ENCODE measurements around the gene ST8SIA6.
A peak's percentile ranks its signal among the peaks of the same experiment; 100 is the strongest.
"Not testable (repeated sequence)": the region's sequence is repeated elsewhere in the genome, so short reads cannot be mapped to it uniquely, and the experiment has no call there.

The ST8SIA6 gene, protein sequence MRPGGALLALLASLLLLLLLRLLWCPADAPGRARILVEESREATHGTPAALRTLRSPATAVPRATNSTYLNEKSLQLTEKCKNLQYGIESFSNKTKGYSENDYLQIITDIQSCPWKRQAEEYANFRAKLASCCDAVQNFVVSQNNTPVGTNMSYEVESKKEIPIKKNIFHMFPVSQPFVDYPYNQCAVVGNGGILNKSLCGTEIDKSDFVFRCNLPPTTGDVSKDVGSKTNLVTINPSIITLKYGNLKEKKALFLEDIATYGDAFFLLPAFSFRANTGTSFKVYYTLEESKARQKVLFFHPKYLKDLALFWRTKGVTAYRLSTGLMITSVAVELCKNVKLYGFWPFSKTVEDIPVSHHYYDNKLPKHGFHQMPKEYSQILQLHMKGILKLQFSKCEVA

GRCh38 chr10:17454161-17455014 lies at the start of gene ST8SIA6:
Gene ST8SIA6 (minus strand): TSS chr10:17454595. CDS start chr10:17454255, 340 bp downstream.
- Mint-ChIP-seq H3K4me1 (ENCODE audit: low read depth) (peaks cover 19% of the 10 kb centered on the region), H3K9me3 (ENCODE audit: low read depth) (peaks cover 3% of the 10 kb centered on the region), H3K27me3 (peaks cover 13% of the 10 kb centered on the region), H3K36me3 (peaks cover 2% of the 10 kb centered on the region), H3K4me3 (peak within 1 kb of the TSS; percentile 85), H3K27ac (no peak within 1 kb of the TSS)

GRCh38 chr10:17503795-17504194 lies 49.4 kb upstream of the ST8SIA6 start:
- no peaks in the 10 kb centered on the region for H3K9me3 Mint-ChIP-seq (ENCODE audit: low read depth)
- no peak overlapping the region for H3K27ac Mint-ChIP-seq
- no peaks in the 10 kb centered on the region for H3K36me3 Mint-ChIP-seq
- no peak overlapping the region for H3K4me3 Mint-ChIP-seq
- H3K4me1 Mint-ChIP-seq (ENCODE audit: low read depth): peaks cover 10% of the 10 kb centered on the region
- H3K27me3 Mint-ChIP-seq: peaks cover 3% of the 10 kb centered on the region

GRCh38 chr10:17502814-17503213 lies 48.4 kb upstream of the ST8SIA6 start:
- Mint-ChIP-seq H3K27ac (no peak overlapping the region), H3K9me3 (ENCODE audit: low read depth) (no peaks in the 10 kb centered on the region), H3K4me3 (no peak overlapping the region), H3K36me3 (no peaks in the 10 kb centered on the region), H3K4me1 (ENCODE audit: low read depth) (peaks cover 10% of the 10 kb centered on the region), H3K27me3 (peaks cover 3% of the 10 kb centered on the region)

GRCh38 chr10:17499014-17499413 lies 44.6 kb upstream of the ST8SIA6 start:
- H3K4me1 Mint-ChIP-seq (ENCODE audit: low read depth); H3K27me3 Mint-ChIP-seq; H3K36me3 Mint-ChIP-seq; H3K9me3 Mint-ChIP-seq (ENCODE audit: low read depth); H3K4me3 Mint-ChIP-seq; H3K27ac Mint-ChIP-seq: not testable (repeated sequence)

DNA sequence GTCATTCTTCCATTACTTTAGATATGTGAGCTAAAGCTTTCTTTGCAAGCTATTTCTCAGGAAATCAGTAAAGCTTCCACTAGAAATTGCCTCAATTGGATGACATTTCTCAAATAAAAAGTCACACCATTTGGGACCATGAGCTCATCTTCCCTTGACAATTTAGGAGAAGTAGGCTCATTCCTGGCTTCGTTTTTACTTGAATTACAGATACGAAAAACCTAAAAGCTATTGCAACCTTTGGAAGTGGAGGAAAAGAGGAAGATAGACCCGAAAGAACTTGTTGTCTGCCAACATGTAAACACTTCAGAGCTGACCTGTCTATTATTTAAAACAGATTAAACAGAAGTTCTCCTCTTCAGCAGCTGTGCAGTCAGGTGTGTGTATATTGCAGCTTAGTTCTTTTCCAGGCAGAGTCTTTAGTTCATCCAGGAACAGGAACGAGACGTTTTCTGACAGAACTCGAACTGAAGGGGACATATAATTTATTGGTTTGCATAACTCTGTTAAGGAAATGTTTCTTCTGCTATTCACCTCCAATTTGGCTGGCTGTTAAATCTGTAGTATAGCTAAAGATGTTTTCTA lies 43.1 kb upstream of the ST8SIA6 start:
- H3K4me1 Mint-ChIP-seq (ENCODE audit: low read depth): no peaks in the 10 kb centered on the region
- no peaks in the 10 kb centered on the region for H3K9me3 Mint-ChIP-seq (ENCODE audit: low read depth)

GRCh38 chr10:17494626-17495260 lies 40.3 kb upstream of the ST8SIA6 start:
- Mint-ChIP-seq H3K4me1 (ENCODE audit: low read depth) (no peaks in the 10 kb centered on the region), H3K36me3 (no peaks in the 10 kb centered on the region), H3K27ac (no peak overlapping the region), H3K4me3 (no peak overlapping the region), H3K9me3 (ENCODE audit: low read depth) (no peaks in the 10 kb centered on the region), H3K27me3 (peaks cover 3% of the 10 kb centered on the region)

More for the DNA sequence above, 43.1 kb upstream of the ST8SIA6 start:
- H3K36me3 Mint-ChIP-seq: no peaks in the 10 kb centered on the region
- H3K27me3 Mint-ChIP-seq: peaks cover 6% of the 10 kb centered on the region
- no peak overlapping the region for H3K4me3 Mint-ChIP-seq
- H3K27ac Mint-ChIP-seq: no peak overlapping the region

- Mint-ChIP-seq H3K36me3 (no peaks in the 10 kb centered on the region), H3K4me3 (no peak overlapping the region), H3K27me3 (peaks cover 3% of the 10 kb centered on the region), H3K4me1 (ENCODE audit: low read depth) (no peaks in the 10 kb centered on the region), H3K9me3 (ENCODE audit: low read depth) (no peaks in the 10 kb centered on the region), H3K27ac (no peak overlapping the region)
Measured at GRCh38 chr10:17488848-17489247, 34.5 kb upstream of the ST8SIA6 start.

- H3K9me3 Mint-ChIP-seq (ENCODE audit: low read depth): no peaks in the 10 kb centered on the region
- H3K4me3 Mint-ChIP-seq: no peak overlapping the region
- H3K27me3 Mint-ChIP-seq: peaks cover 10% of the 10 kb centered on the region
- no peak overlapping the region for H3K27ac Mint-ChIP-seq
- no peaks in the 10 kb centered on the region for H3K4me1 Mint-ChIP-seq (ENCODE audit: low read depth)
- H3K36me3 Mint-ChIP-seq: peaks cover 3% of the 10 kb centered on the region
Measured at GRCh38 chr10:17483079-17483478, 28.7 kb upstream of the ST8SIA6 start.

GRCh38 chr10:17479822-17480221 lies 25.4 kb upstream of the ST8SIA6 start:
- peaks cover 13% of the 10 kb centered on the region for H3K27me3 Mint-ChIP-seq
- H3K9me3 Mint-ChIP-seq (ENCODE audit: low read depth): no peaks in the 10 kb centered on the region
- peaks cover 3% of the 10 kb centered on the region for H3K36me3 Mint-ChIP-seq
- H3K27ac Mint-ChIP-seq: no peak overlapping the region
- no peaks in the 10 kb centered on the region for H3K4me1 Mint-ChIP-seq (ENCODE audit: low read depth)
- no peak overlapping the region for H3K4me3 Mint-ChIP-seq

- H3K27me3 Mint-ChIP-seq: peaks cover 13% of the 10 kb centered on the region
- H3K4me3 Mint-ChIP-seq: no peak overlapping the region
Measured at GRCh38 chr10:17479015-17479615, 24.7 kb upstream of the ST8SIA6 start.

DNA sequence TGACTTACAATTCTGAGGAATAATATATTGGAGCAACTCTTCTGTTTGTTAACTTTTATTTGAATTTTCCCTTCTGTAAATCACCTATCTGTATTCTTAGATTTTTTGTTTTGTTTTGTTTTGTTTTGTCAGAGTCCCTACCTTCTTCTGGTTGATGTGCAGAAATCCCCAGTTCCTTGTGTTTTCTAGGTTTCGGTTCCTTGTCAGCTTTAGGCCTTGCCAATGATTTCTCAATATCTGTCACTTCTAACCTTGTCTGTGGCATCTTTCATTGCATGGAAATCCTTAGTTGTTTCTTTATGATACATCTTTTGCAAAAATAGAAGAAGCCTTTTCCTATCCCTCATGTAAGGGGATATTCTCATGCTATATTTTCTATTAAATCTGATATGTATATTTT lies 21.7 kb upstream of the ST8SIA6 start:
- H3K27me3 Mint-ChIP-seq: peaks cover 15% of the 10 kb centered on the region
- no peak overlapping the region for H3K4me3 Mint-ChIP-seq
- no peaks in the 10 kb centered on the region for H3K36me3 Mint-ChIP-seq
- no peaks in the 10 kb centered on the region for H3K9me3 Mint-ChIP-seq (ENCODE audit: low read depth)
- peaks cover 4% of the 10 kb centered on the region for H3K4me1 Mint-ChIP-seq (ENCODE audit: low read depth)
- H3K27ac Mint-ChIP-seq: no peak overlapping the region

More at GRCh38 chr10:17479015-17479615, 24.7 kb upstream of the ST8SIA6 start:
- Mint-ChIP-seq H3K9me3 (ENCODE audit: low read depth) (no peaks in the 10 kb centered on the region), H3K27ac (no peak overlapping the region), H3K36me3 (peaks cover 3% of the 10 kb centered on the region), H3K4me1 (ENCODE audit: low read depth) (no peaks in the 10 kb centered on the region)

GRCh38 chr10:17475661-17476060 lies 21.3 kb upstream of the ST8SIA6 start:
- H3K27ac Mint-ChIP-seq: no peak overlapping the region
- H3K4me1 Mint-ChIP-seq (ENCODE audit: low read depth): peaks cover 4% of the 10 kb centered on the region
- peaks cover 13% of the 10 kb centered on the region for H3K27me3 Mint-ChIP-seq
- no peaks in the 10 kb centered on the region for H3K9me3 Mint-ChIP-seq (ENCODE audit: low read depth)
- H3K4me3 Mint-ChIP-seq: no peak overlapping the region
- H3K36me3 Mint-ChIP-seq: no peaks in the 10 kb centered on the region

- Mint-ChIP-seq H3K4me3 (no peak overlapping the region), H3K4me1 (ENCODE audit: low read depth) (peaks cover 4% of the 10 kb centered on the region), H3K9me3 (ENCODE audit: low read depth) (peaks cover 6% of the 10 kb centered on the region), H3K27me3 (peaks cover 9% of the 10 kb centered on the region), H3K36me3 (no peaks in the 10 kb centered on the region), H3K27ac (no peak overlapping the region)
Measured at GRCh38 chr10:17474595-17475323, 20.4 kb upstream of the ST8SIA6 start.

All from activated naive CD8-positive, alpha-beta T cell (primary cell).